WTC11 (cell line): Measurements from ENCODE around the gene RGS6. TPM values are rescaled to one million over a fixed set of nuclear protein-coding genes. Genes with fewer than 3 reads are reported as not detected.

Source experiments
- ATAC-seq: fragments of 200-7000 bp; cut with Tn5 transposase; 2 replicates; pipeline ENCODE4 v1.10.0; 2021; ENCODE audit warnings: mild to moderate bottlenecking, moderate library complexity
- CTCF ChIA-PET: fragments of 300-600 bp; sonication (Branson Sonifier 250); formaldehyde crosslinking; loops from one replicate; lab custom pipeline; 2021; ENCODE audit warnings: antibody characterized with exemption; lab: Charles Lee
- POLR2A ChIA-PET: fragments of 350-600 bp; sonication (Branson Sonifier 250); formaldehyde crosslinking; loops from one replicate; lab custom pipeline; 2021; ENCODE audit warnings: antibody characterized with exemption; lab: Charles Lee
- DNase-seq: peaks from one replicate; pipeline ENCODE4 v3.0.0; 2021; ENCODE audit warnings: low spot score
- H3K27ac Mint-ChIP-seq: 2 replicates; pipeline ENCODE4 v1.8.0; 2021; ENCODE audit warnings: mixed read lengths
- H3K27me3 Mint-ChIP-seq: 2 replicates; pipeline ENCODE4 v1.8.0; 2021; ENCODE audit warnings: low read depth, mild to moderate bottlenecking, moderate library complexity, mixed read lengths
- H3K36me3 Mint-ChIP-seq: 2 replicates; pipeline ENCODE4 v1.8.0; 2021; ENCODE audit warnings: mixed read lengths
- H3K4me1 Mint-ChIP-seq: 2 replicates; pipeline ENCODE4 v1.8.0; 2022; ENCODE audit warnings: mixed read lengths
- H3K4me3 Mint-ChIP-seq: 2 replicates; pipeline ENCODE4 v1.8.0; 2021; ENCODE audit warnings: mild to moderate bottlenecking, moderate library complexity, mixed read lengths
- H3K9me3 Mint-ChIP-seq: 2 replicates; pipeline ENCODE4 v1.8.0; 2021; ENCODE audit warnings: mixed read lengths
- CREM ChIP-seq: sonication (generic); formaldehyde crosslinking; IDR thresholded peaks from 2 replicates; pipeline ENCODE4 v1.8.1; 2022; ENCODE audit warnings: mild to moderate bottlenecking, missing genetic modification reagents, moderate library complexity
- GABPB1 ChIP-seq: sonication (generic); formaldehyde crosslinking; IDR thresholded peaks from 2 replicates; pipeline ENCODE4 v1.8.1; 2023; ENCODE audit warnings: mild to moderate bottlenecking, missing genetic modification reagents
- GTF2I ChIP-seq: fragments of 250-450 bp; sonication (Bioruptor Pico); conservative IDR thresholded peaks from 2 replicates; pipeline ENCODE4 v1.4.0; 2021; ENCODE audit warnings: mild to moderate bottlenecking
- JUN ChIP-seq: sonication (generic); formaldehyde crosslinking; IDR thresholded peaks from 2 replicates; pipeline ENCODE4 v1.8.0; 2023; ENCODE audit warnings: mild to moderate bottlenecking, missing genetic modification reagents
- NR2C2 ChIP-seq: sonication (generic); formaldehyde crosslinking; IDR thresholded peaks from 2 replicates; pipeline ENCODE4 v1.8.0; 2022; ENCODE audit warnings: mild to moderate bottlenecking, missing genetic modification reagents
- SMAD3 ChIP-seq: sonication (generic); formaldehyde crosslinking; IDR thresholded peaks from 2 replicates; pipeline ENCODE4 v1.8.0; 2022; ENCODE audit warnings: missing genetic modification reagents, mild to moderate bottlenecking, borderline replicate concordance
- TEAD1 ChIP-seq: sonication (generic); formaldehyde crosslinking; IDR thresholded peaks from 2 replicates; pipeline ENCODE4 v1.8.0; 2022; ENCODE audit warnings: mild to moderate bottlenecking, missing genetic modification reagents
- TEAD4 ChIP-seq: sonication (generic); formaldehyde crosslinking; IDR thresholded peaks from 2 replicates; pipeline ENCODE4 v1.8.0; 2022; ENCODE audit warnings: mild to moderate bottlenecking, missing genetic modification reagents
- ZNF121 ChIP-seq: sonication (generic); formaldehyde crosslinking; IDR thresholded peaks from 2 replicates; pipeline ENCODE4 v1.8.0; 2023; ENCODE audit warnings: missing genetic modification reagents
- ZNF263 ChIP-seq: sonication (generic); formaldehyde crosslinking; IDR thresholded peaks from 2 replicates; pipeline ENCODE4 v1.8.1; 2022; ENCODE audit warnings: low read depth, mild to moderate bottlenecking, moderate library complexity, missing genetic modification reagents
- ZNF317 ChIP-seq: sonication (generic); formaldehyde crosslinking; IDR thresholded peaks from 2 replicates; pipeline ENCODE4 v1.8.1; 2023; ENCODE audit warnings: low read depth, mild to moderate bottlenecking, moderate library complexity, missing genetic modification reagents, borderline replicate concordance
- ZNF416 ChIP-seq: fragments of 250-450 bp; sonication (Bioruptor Pico); IDR thresholded peaks from 2 replicates; pipeline ENCODE4 v1.9.0; 2021; ENCODE audit warnings: mild to moderate bottlenecking, inconsistent platforms
- total RNA-seq: library from RNA; stranded (reverse); gene quantifications from 3 replicates; pipeline ENCODE4 v1.2.3, GENCODE V29; 2021
- TF ChIP-seq, protein P1 (sequence below): sonication (generic); formaldehyde crosslinking; IDR thresholded peaks from 2 replicates; pipeline ENCODE4 v1.8.1; 2023; ENCODE audit warnings: mild to moderate bottlenecking, moderate library complexity, missing genetic modification reagents
- TF ChIP-seq, protein P2 (sequence below): fragments of 250-450 bp; sonication (Bioruptor Pico); IDR thresholded peaks from 2 replicates; pipeline ENCODE4 v1.9.0; 2021; ENCODE audit warnings: mild to moderate bottlenecking
- TF ChIP-seq, protein P3 (sequence below): sonication (generic); formaldehyde crosslinking; IDR thresholded peaks from 2 replicates; pipeline ENCODE4 v1.8.1; 2022; ENCODE audit warnings: mild to moderate bottlenecking, missing genetic modification reagents, moderate library complexity, borderline replicate concordance
- TF ChIP-seq, protein P4 (sequence below): sonication (generic); formaldehyde crosslinking; IDR thresholded peaks from 2 replicates; pipeline ENCODE4 v1.8.1; 2022; ENCODE audit warnings: mild to moderate bottlenecking, moderate library complexity, missing genetic modification reagents
- TF ChIP-seq, protein P5 (sequence below): fragments of 250-450 bp; sonication (Bioruptor Pico); IDR thresholded peaks from 2 replicates; pipeline ENCODE4 v1.8.0; 2021; ENCODE audit warnings: mild to moderate bottlenecking
- TF ChIP-seq, protein P6 (sequence below): sonication (generic); formaldehyde crosslinking; IDR thresholded peaks from 2 replicates; pipeline ENCODE4 v1.8.0; 2022; ENCODE audit warnings: mild to moderate bottlenecking, missing genetic modification reagents
- TF ChIP-seq, protein P7 (sequence below): fragments of 250-450 bp; sonication (Bioruptor Pico); conservative IDR thresholded peaks from 2 replicates; pipeline ENCODE4 v1.9.0; 2021; ENCODE audit warnings: mild to moderate bottlenecking

RGS6 gene
- total RNA-seq, 1 experiment from 2014 or later: 1.0 TPM

DNA sequence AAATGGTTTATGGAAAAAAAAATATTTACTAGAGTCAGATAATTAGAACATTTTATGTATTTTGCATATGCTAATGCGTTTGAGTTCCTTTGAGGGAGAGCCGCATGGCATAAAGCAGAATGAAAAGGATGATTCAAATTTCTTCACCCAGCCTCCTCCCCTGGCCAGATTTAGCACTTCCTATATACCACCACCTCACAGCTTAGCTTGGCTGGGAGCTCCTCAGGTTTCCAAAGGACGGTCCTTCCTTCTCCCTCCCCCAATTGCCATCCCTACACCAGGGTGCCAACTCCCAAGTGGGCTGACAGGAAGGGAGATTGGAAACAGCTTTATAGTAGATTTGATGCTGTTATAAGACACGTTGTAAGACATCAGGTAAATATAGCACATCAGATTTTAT, 157.4 kb downstream of the RGS6 start:
- no peak overlapping the region for H3K27ac Mint-ChIP-seq
- H3K4me3 Mint-ChIP-seq: no peak overlapping the region
- H3K4me1 Mint-ChIP-seq: peaks cover 47% of the 10 kb centered on the region
- H3K9me3 Mint-ChIP-seq: 0 out of 2 replicates have a peak, but pooled peaks cover 3% of the 10 kb centered on the region
- H3K27me3 Mint-ChIP-seq: no peaks in the 10 kb centered on the region
- ChIA-PET POLR2A (no interaction called here), CTCF (interaction anchor here (3.0 kb wide), 1 partner anchor 15 kb away, joined by 16 read pairs; no protein-coding TSS in a partner anchor)
- TF ChIP-seq, protein P1, sequence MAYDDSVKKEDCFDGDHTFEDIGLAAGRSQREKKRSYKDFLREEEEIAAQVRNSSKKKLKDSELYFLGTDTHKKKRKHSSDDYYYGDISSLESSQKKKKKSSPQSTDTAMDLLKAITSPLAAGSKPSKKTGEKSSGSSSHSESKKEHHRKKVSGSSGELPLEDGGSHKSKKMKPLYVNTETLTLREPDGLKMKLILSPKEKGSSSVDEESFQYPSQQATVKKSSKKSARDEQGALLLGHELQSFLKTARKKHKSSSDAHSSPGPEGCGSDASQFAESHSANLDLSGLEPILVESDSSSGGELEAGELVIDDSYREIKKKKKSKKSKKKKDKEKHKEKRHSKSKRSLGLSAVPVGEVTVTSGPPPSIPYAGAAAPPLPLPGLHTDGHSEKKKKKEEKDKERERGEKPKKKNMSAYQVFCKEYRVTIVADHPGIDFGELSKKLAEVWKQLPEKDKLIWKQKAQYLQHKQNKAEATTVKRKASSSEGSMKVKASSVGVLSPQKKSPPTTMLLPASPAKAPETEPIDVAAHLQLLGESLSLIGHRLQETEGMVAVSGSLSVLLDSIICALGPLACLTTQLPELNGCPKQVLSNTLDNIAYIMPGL (CRISPR knock-in tag): no peak
- TF ChIP-seq, protein P2, sequence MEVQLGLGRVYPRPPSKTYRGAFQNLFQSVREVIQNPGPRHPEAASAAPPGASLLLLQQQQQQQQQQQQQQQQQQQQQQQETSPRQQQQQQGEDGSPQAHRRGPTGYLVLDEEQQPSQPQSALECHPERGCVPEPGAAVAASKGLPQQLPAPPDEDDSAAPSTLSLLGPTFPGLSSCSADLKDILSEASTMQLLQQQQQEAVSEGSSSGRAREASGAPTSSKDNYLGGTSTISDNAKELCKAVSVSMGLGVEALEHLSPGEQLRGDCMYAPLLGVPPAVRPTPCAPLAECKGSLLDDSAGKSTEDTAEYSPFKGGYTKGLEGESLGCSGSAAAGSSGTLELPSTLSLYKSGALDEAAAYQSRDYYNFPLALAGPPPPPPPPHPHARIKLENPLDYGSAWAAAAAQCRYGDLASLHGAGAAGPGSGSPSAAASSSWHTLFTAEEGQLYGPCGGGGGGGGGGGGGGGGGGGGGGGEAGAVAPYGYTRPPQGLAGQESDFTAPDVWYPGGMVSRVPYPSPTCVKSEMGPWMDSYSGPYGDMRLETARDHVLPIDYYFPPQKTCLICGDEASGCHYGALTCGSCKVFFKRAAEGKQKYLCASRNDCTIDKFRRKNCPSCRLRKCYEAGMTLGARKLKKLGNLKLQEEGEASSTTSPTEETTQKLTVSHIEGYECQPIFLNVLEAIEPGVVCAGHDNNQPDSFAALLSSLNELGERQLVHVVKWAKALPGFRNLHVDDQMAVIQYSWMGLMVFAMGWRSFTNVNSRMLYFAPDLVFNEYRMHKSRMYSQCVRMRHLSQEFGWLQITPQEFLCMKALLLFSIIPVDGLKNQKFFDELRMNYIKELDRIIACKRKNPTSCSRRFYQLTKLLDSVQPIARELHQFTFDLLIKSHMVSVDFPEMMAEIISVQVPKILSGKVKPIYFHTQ: no peak
- TF ChIP-seq SMAD3 (CRISPR knock-in tag): no peak
- TF ChIP-seq JUN (CRISPR knock-in tag): no peak
- TF ChIP-seq GTF2I (CRISPR knock-in tag): no peak
- TF ChIP-seq, protein P3, sequence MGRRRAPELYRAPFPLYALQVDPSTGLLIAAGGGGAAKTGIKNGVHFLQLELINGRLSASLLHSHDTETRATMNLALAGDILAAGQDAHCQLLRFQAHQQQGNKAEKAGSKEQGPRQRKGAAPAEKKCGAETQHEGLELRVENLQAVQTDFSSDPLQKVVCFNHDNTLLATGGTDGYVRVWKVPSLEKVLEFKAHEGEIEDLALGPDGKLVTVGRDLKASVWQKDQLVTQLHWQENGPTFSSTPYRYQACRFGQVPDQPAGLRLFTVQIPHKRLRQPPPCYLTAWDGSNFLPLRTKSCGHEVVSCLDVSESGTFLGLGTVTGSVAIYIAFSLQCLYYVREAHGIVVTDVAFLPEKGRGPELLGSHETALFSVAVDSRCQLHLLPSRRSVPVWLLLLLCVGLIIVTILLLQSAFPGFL (CRISPR knock-in tag): no peak
- no peak for TF ChIP-seq TEAD1
- TF ChIP-seq NR2C2 (CRISPR knock-in tag): no peak
- TF ChIP-seq, protein P4, sequence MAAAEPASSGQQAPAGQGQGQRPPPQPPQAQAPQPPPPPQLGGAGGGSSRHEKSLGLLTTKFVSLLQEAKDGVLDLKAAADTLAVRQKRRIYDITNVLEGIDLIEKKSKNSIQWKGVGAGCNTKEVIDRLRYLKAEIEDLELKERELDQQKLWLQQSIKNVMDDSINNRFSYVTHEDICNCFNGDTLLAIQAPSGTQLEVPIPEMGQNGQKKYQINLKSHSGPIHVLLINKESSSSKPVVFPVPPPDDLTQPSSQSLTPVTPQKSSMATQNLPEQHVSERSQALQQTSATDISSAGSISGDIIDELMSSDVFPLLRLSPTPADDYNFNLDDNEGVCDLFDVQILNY (CRISPR knock-in tag): no peak
- no peak for TF ChIP-seq ZNF121 (CRISPR knock-in tag)
- no peak for TF ChIP-seq ZNF263
- no peak for TF ChIP-seq ZNF317 (CRISPR knock-in tag)
- TF ChIP-seq, protein P5, sequence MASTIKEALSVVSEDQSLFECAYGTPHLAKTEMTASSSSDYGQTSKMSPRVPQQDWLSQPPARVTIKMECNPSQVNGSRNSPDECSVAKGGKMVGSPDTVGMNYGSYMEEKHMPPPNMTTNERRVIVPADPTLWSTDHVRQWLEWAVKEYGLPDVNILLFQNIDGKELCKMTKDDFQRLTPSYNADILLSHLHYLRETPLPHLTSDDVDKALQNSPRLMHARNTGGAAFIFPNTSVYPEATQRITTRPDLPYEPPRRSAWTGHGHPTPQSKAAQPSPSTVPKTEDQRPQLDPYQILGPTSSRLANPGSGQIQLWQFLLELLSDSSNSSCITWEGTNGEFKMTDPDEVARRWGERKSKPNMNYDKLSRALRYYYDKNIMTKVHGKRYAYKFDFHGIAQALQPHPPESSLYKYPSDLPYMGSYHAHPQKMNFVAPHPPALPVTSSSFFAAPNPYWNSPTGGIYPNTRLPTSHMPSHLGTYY (CRISPR knock-in tag): no peak
- no peak for DNase-seq
- peaks cover under 1% of the 10 kb centered on the region; the same call in 1 of the 2 replicates for H3K36me3 Mint-ChIP-seq
- peak; percentile 58 for ATAC-seq

DNA sequence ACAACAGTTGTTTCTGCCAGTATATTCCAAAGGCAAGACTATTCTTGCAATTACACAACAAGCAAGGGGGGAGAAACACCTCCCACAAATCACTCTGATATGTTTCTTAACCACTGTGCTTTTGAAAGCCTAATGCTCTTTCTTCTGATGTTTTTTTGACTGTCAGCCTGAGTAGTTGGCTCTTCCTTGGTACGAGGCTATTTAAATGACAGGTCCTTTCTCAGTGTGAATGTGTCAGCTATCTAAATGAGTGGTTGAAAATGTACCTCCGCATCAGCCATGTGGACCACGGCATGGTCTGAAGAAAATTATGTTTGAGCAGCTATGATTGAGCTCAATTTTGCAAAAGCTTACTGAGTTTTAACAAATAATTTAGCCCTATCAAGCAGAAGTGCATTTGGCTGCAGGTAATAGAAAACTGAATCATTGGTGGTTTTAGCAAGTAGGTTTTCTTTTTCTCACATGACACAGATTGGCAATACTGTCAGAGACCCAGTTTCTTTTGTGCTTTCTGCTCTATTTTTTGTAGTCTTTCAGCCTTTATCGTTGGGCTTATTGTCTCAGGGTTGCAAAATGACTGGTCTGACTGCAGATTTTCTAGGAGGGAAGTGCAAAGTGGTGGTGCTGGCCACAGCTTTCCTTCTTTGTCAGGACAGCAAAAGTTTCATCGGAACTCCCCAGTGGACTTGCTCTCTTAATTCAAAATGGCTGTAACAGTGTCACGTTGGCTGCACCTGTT, 162.8 kb downstream of the RGS6 start:
- H3K27ac Mint-ChIP-seq: no peak overlapping the region
- ATAC-seq (no peak), DNase-seq (no peak)
- ChIA-PET CTCF (interaction anchor here (1.1 to 1.6 kb wide), 2 partner anchors 9 to 12 kb away, joined by 3 to 9 read pairs; no protein-coding TSS in a partner anchor), POLR2A (no interaction called here)
- no peaks in the 10 kb centered on the region for H3K36me3 Mint-ChIP-seq
- peaks cover 7% of the 10 kb centered on the region; the same call in 1 of the 2 replicates for H3K9me3 Mint-ChIP-seq
- H3K27me3 Mint-ChIP-seq: no peaks in the 10 kb centered on the region
- H3K4me3 Mint-ChIP-seq: no peak overlapping the region
- H3K4me1 Mint-ChIP-seq: peaks cover 15% of the 10 kb centered on the region
- TF ChIP-seq TEAD4 (CRISPR knock-in tag) (no peak), SMAD3 (CRISPR knock-in tag) (no peak), CREM (CRISPR knock-in tag) (no peak), GABPB1 (CRISPR knock-in tag) (no peak), ZNF416 (CRISPR knock-in tag) (no peak)
- TF ChIP-seq, protein P6, sequence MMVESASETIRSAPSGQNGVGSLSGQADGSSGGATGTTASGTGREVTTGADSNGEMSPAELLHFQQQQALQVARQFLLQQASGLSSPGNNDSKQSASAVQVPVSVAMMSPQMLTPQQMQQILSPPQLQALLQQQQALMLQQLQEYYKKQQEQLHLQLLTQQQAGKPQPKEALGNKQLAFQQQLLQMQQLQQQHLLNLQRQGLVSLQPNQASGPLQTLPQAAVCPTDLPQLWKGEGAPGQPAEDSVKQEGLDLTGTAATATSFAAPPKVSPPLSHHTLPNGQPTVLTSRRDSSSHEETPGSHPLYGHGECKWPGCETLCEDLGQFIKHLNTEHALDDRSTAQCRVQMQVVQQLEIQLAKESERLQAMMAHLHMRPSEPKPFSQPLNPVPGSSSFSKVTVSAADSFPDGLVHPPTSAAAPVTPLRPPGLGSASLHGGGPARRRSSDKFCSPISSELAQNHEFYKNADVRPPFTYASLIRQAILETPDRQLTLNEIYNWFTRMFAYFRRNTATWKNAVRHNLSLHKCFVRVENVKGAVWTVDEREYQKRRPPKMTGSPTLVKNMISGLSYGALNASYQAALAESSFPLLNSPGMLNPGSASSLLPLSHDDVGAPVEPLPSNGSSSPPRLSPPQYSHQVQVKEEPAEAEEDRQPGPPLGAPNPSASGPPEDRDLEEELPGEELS (CRISPR knock-in tag): no peak
- TF ChIP-seq, protein P7, sequence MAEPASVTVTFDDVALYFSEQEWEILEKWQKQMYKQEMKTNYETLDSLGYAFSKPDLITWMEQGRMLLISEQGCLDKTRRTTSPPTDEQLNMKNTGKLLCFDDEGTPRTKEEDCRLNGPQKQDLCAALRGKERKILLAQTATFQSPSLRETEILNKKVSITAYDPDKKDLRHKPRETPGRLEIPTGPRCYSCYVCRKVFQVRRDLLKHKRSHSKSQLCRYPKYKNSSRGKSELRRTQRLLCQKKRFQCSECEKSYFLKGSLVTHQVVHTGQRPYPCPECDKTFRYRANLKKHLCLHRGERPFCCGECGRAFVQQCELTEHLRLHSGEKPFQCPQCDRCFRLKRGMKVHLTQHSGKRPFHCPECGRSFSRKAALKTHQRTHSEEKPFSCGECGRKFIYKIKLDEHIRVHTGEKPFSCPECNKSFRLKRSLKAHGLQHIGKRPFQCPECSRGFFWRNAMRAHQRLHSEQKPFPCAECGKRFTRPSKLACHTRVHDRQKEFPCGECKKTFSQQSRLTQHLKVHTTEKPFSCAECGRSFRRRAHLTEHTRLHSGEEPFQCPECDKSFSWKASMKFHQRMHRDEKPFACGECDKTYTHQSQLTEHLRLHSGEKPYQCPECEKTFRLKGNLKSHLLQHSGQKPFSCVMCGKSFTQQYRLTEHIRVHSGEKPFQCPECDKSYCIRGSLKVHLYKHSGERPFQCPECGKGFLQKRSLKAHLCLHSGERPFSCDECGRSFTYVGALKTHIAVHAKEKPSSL (CRISPR knock-in tag): no peak
